HUES6 (cell line): Measurements from ENCODE around the gene NDEL1.

Source experiments
- H3K27ac ChIP-seq: 2 replicates; pipeline ENCODE4 v1.7.0; 2013; ENCODE audit warnings: low read depth, mild to moderate bottlenecking, low read length, inconsistent platforms
- H3K27me3 ChIP-seq: 2 replicates; pipeline ENCODE4 v1.6.1; 2013; ENCODE audit warnings: low read length; ENCODE audit not compliant: control insufficient read depth, insufficient read depth
- H3K36me3 ChIP-seq: 2 replicates; pipeline ENCODE4 v1.6.1; 2013; ENCODE audit warnings: low read length; ENCODE audit not compliant: control insufficient read depth, insufficient read depth
- H3K4me1 ChIP-seq: 2 replicates; pipeline ENCODE4 v1.6.1; 2013; ENCODE audit warnings: low read length; ENCODE audit not compliant: control insufficient read depth, insufficient read depth
- H3K4me3 ChIP-seq: 2 replicates; pipeline ENCODE4 v1.5.1; 2013; ENCODE audit warnings: low read depth, low read length
- H3K9ac ChIP-seq: one replicate; pipeline ENCODE4 v1.6.1; 2013; ENCODE audit warnings: mild to moderate bottlenecking, low read length
- H3K9me3 ChIP-seq: 2 replicates; pipeline ENCODE4 v1.6.1; 2013; ENCODE audit warnings: low read depth, low read length; ENCODE audit not compliant: control insufficient read depth, insufficient read depth

Gene NDEL1

GRCh38 chr17:8441690-8442089, 6.0 kb downstream of the NDEL1 start:
- Histone ChIP-seq H3K27ac (no peak overlapping the region), H3K4me1 (no peaks in the 10 kb centered on the region), H3K9me3 (no peaks in the 10 kb centered on the region), H3K36me3 (peaks cover 38% of the 10 kb centered on the region), H3K27me3 (no peaks in the 10 kb centered on the region), H3K4me3 (no peak overlapping the region), H3K9ac (no peak overlapping the region)

- Histone ChIP-seq H3K4me3 (no peak overlapping the region), H3K27ac (no peak overlapping the region), H3K4me1 (peaks cover under 1% of the 10 kb centered on the region; the same call in 1 of the 2 replicates), H3K9me3 (no peaks in the 10 kb centered on the region), H3K27me3 (no peaks in the 10 kb centered on the region), H3K9ac (no peak overlapping the region), H3K36me3 (peaks cover 43% of the 10 kb centered on the region)
Measured at GRCh38 chr17:8442310-8442709, 6.6 kb downstream of the NDEL1 start.

- no peaks in the 10 kb centered on the region for H3K9me3 ChIP-seq
- no peak overlapping the region for H3K4me3 ChIP-seq
- H3K9ac ChIP-seq, result no peak overlapping the region
- H3K27ac ChIP-seq, result no peak overlapping the region
- H3K36me3 ChIP-seq, result peaks cover 49% of the 10 kb centered on the region
- peaks cover 8% of the 10 kb centered on the region; the same call in 1 of the 2 replicates for H3K4me1 ChIP-seq
- no peaks in the 10 kb centered on the region for H3K27me3 ChIP-seq
Measured at GRCh38 chr17:8443756-8444155, 8.1 kb downstream of the NDEL1 start.

- Histone ChIP-seq H3K9ac (no peak overlapping the region), H3K9me3 (no peaks in the 10 kb centered on the region), H3K4me3 (no peak overlapping the region), H3K27ac (no peak overlapping the region), H3K4me1 (peaks cover 8% of the 10 kb centered on the region; the same call in 1 of the 2 replicates), H3K36me3 (peaks cover 55% of the 10 kb centered on the region), H3K27me3 (no peaks in the 10 kb centered on the region)
Measured at GRCh38 chr17:8444494-8444893, 8.8 kb downstream of the NDEL1 start.

- H3K9me3 ChIP-seq, result no peaks in the 10 kb centered on the region
- no peaks in the 10 kb centered on the region for H3K27me3 ChIP-seq
- no peak overlapping the region for H3K27ac ChIP-seq
- H3K36me3 ChIP-seq, result peaks cover 56% of the 10 kb centered on the region
- no peak overlapping the region for H3K9ac ChIP-seq
- H3K4me1 ChIP-seq, result peaks cover 8% of the 10 kb centered on the region; the same call in 1 of the 2 replicates
- no peak overlapping the region for H3K4me3 ChIP-seq
Measured at GRCh38 chr17:8445536-8445935, 9.9 kb downstream of the NDEL1 start.

GRCh38 chr17:8447799-8448198, 12.1 kb downstream of the NDEL1 start:
- Histone ChIP-seq H3K9me3 (no peaks in the 10 kb centered on the region), H3K27me3 (no peaks in the 10 kb centered on the region), H3K9ac (no peak overlapping the region), H3K36me3 (peaks cover 75% of the 10 kb centered on the region), H3K4me3 (no peak overlapping the region), H3K27ac (no peak overlapping the region), H3K4me1 (peaks cover 8% of the 10 kb centered on the region; the same call in 1 of the 2 replicates)

GRCh38 chr17:8448310-8448709, 12.6 kb downstream of the NDEL1 start:
- Histone ChIP-seq H3K27me3 (no peaks in the 10 kb centered on the region), H3K9me3 (no peaks in the 10 kb centered on the region), H3K9ac (no peak overlapping the region), H3K36me3 (peaks cover 80% of the 10 kb centered on the region), H3K4me1 (peaks cover 8% of the 10 kb centered on the region; the same call in 1 of the 2 replicates), H3K4me3 (no peak overlapping the region), H3K27ac (no peak overlapping the region)

GRCh38 chr17:8451933-8452614, 16.4 kb downstream of the NDEL1 start:
- H3K4me3 ChIP-seq, result no peak overlapping the region
- H3K9ac ChIP-seq, result no peak overlapping the region
- no peak overlapping the region for H3K27ac ChIP-seq
- H3K9me3 ChIP-seq, result no peaks in the 10 kb centered on the region
- H3K27me3 ChIP-seq, result no peaks in the 10 kb centered on the region
- peaks cover 80% of the 10 kb centered on the region for H3K36me3 ChIP-seq
- H3K4me1 ChIP-seq, result peaks cover 8% of the 10 kb centered on the region; the same call in 1 of the 2 replicates

- Histone ChIP-seq H3K27me3 (no peaks in the 10 kb centered on the region), H3K36me3 (peaks cover 82% of the 10 kb centered on the region), H3K4me1 (peaks cover under 1% of the 10 kb centered on the region; the same call in 1 of the 2 replicates), H3K9me3 (no peaks in the 10 kb centered on the region), H3K9ac (no peak overlapping the region), H3K4me3 (no peak overlapping the region), H3K27ac (no peak overlapping the region)
Measured at GRCh38 chr17:8453326-8453725, 17.6 kb downstream of the NDEL1 start.

GRCh38 chr17:8455665-8456209, 20.1 kb downstream of the NDEL1 start:
- Histone ChIP-seq H3K9ac (no peak overlapping the region), H3K9me3 (no peaks in the 10 kb centered on the region), H3K4me3 (no peak overlapping the region), H3K36me3 (peaks cover 83% of the 10 kb centered on the region), H3K27ac (no peak overlapping the region), H3K27me3 (no peaks in the 10 kb centered on the region), H3K4me1 (no peaks in the 10 kb centered on the region)

- no peak overlapping the region for H3K4me3 ChIP-seq
- no peak overlapping the region for H3K27ac ChIP-seq
- H3K9ac ChIP-seq, result no peak overlapping the region
- no peaks in the 10 kb centered on the region for H3K9me3 ChIP-seq
- H3K4me1 ChIP-seq, result no peaks in the 10 kb centered on the region
- H3K27me3 ChIP-seq, result no peaks in the 10 kb centered on the region
- peaks cover 87% of the 10 kb centered on the region for H3K36me3 ChIP-seq
Measured at GRCh38 chr17:8458128-8458527, 22.4 kb downstream of the NDEL1 start.
